GM18861 (cell line): ENCODE results near the gene POU5F1.

Source experiments
- ATAC-seq: cut with Tn5 transposase; IDR thresholded peaks from one replicate; pipeline ENCODE4 v1.9.1; 2021; ENCODE audit not compliant: unreplicated experiment

Gene POU5F1

DNA sequence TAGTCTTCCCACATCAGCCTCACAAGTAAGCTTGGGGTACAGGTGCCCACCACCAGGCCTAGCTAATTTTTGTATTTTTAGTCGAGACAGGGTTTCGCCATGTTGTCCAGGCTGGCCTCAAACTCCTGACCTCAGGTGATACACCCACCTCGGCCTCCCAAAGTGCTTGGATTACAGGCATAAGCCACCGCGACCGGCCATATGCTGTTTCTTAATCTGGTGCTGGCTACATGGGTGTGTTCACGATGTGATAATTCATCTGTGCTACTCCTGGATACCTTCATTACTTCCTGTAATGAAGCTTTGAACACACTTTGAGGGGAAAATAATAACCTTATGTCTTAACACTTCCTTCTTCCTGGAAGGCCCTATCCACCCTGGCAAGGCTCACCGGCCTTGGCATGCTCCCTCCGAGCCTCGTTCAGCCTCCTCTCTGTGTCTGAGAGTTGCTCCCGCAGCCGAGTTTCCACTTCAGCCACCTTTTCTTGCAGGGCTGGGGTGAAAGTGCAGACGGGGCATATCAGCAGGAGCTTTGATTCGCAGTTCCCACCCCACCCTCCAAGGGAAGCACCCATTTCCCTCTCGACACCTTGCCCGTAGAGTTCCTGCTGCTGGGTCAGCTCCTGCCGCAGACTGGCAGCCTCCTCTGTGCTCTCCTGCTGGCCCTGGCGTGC is 26.0 kb downstream of the POU5F1 start:
- no peak for ATAC-seq

- ATAC-seq, result no peak
Observed at GRCh38 chr6:31143148-31143547, 27.3 kb downstream of the POU5F1 start.

DNA sequence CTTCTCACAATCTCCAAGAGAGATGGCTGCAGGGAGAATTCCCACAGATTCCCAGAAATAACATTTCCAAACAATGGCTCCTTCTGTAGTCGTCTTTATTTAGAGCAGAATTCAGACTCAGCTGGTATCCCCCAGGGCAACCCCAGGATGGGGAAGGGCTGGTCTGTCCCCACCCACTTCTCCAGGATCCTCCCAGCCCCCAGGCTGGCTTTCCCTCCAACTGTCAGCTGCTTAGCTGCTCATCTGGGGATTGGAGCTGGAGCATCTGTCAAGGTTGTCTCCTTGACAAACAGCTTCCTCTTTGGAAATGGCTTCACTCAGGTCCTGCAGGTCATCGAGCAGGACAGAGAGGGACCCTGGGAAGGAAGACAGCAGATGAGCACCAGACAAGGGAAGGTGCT is 28.1 kb downstream of the POU5F1 start:
- no peak for ATAC-seq

DNA sequence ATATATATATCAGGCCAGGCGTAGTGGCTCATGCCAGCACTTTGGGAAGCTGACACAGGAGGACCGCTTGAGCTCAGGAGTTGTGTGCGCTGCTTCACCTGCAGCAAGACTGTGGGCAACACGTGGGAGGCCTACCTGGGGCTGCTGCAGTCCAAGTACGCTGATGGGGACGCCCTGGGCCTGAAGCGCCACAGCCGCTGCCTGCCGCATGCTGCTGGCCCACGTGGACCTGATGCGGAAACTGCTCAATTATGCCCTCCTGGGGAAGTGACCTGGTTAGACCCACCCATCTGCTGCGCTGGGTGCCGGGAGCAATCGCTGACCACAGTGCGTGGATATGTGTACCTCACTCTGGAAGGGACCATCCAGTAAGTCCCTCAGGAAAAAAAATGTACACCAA is 29.8 kb downstream of the POU5F1 start:
- no peak for ATAC-seq

DNA sequence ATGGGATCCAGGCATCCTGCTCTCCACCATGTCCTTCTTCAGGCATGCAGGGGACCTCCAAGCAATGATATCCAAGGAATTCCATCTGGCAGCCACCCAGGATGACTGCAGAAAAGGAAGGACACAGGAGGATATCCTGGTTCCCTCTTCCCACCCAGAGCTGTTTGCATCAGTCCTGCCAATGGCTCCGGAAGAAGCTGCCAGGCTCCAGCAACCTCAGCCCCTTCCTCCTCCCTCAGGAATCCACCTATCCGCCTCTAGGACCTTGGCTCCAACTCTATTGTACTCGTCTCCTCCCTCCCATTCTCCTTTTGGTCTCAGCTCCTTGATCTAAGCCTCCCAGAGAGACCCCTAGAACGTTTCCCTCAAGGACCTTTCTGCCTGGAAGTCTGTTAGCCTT is 30.9 kb downstream of the POU5F1 start:
- no peak for ATAC-seq

GRCh38 chr6:31138982-31139381 is 31.5 kb downstream of the POU5F1 start, which contains the start of gene PSORS1C2:
PSORS1C2 (minus strand) TSS chr6:31139066; CDS start chr6:31139026, 40 bp downstream.
- ATAC-seq, result no peak

DNA sequence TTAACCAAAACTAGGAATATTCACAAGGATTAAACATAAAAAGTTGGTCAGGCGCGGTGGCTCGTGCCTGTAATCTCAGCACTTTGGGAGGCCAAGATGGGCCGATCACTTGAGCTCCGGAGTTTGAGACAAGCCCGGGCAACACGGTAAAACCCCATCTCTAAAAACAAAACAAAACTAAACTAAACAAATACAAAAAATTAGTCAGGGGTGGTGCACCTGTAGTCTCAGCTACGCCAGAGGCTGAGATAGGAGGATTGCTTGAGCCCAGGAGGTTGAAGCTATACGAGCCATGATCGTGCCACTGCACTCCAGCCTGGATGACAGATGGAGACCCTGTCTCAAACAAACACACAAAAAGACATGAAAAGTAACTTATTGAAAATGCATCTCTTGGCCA is 34.8 kb downstream of the POU5F1 start:
- ATAC-seq, result no peak

DNA sequence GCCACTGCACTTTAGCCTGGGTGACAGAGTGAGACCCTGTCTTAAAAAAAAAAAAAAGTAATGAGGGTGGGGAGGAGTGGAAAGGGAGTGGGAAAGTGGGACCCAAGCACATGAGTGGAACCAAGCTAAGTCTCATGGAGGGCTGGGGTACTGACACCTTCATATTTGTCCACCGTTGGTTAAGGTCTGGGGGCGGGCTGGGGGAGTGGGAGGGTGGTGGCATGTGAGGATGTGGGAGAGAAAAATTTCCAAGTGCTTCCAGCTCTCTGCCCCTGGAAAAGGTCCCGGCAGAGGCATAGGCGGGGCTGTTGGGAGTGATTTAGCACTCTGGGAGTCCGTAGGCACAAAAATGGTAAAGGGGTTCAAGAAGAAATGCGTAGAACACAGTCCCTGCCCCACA is 37.7 kb downstream of the POU5F1 start:
- ATAC-seq, result no peak

DNA sequence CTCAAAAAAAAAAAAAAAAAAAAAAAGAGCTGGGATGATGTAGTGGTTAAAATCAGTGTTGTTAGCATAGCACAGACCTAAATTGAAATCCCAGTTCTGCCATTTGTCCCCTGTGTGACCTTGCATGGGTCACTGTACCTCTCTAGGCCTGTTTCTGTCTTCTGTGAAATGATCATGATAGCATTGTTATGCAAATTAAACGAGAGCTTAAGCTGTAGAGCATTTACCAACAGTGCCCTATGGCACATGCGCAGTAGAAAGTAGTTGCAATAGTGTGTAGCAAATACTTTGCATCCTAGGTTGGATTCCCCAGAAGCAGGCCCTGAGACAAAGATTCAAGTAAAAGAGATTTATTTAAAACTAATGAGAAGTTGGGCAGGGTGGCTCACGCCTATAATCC is 38.9 kb downstream of the POU5F1 start:
- no peak for ATAC-seq

DNA sequence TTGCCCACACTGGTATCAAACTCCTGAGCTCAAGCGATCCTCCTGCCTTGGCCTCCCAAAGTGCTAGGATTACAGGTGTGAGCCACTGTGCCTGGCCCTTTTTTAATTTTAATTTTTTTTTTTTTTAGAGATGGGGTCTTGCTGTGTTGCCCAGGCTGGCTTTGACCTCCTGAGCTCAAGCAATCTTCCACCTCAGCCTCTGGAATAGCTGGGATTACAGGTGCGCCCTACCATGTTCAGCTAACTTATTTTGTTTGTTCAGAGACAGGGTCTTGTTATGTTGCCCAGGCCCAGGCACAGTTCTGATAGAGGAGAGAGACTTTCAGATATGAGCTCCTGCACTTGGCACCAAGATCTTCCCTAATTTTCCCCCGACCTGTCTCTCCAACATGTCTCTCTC is 39.7 kb downstream of the POU5F1 start:
- ATAC-seq, result no peak

DNA sequence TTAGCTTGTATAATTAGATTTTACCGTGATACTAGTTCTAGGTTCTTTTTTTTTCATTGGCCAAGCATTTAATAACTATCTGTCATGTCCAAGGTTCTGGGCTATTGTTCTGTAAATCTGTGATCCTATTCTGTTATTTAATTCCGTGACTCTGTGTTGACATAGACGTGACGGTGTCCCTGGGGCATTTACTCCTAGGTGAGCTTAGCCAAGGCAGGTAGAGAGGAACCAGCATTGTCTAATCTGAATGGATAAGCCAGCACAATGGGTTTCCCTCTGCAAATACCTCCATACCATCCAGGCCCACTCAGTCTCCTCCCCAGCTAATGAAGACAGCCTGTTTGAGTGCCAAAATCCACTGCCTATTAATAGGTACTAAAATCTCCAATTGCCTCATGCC is 41.4 kb downstream of the POU5F1 start:
- no peak for ATAC-seq

DNA sequence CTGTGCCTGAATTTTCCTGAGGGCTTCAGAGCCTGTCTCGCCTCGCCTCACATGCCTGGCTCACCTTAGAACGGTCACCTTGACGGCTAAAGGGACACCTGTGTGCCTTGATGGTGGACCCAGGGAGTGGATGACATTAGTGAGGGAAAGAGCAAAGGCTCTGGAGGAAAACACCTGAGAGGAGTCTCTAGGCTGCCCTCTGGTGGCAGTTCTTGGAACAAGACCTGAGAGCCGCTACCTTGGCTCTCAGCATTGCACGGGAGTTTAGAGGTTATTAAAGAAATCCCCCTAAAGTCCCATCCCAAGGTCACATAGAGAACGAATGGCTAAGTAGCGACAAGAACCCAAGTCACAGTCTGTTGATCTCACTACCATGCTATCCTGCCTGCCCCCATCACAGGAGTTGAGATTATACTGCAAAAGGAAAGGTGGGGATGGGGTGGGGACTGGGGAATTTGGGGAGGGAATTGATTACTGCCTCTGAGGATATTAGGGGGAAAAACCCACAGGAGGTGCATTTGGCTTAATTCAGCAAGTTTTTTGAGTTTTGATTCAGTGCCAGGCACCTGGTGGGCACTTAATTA is 42.3 kb downstream of the POU5F1 start:
- ATAC-seq, result no peak

- ATAC-seq, result no peak
Observed at GRCh38 chr6:31126396-31127175, 43.9 kb downstream of the POU5F1 start.

- no peak for ATAC-seq
Observed at GRCh38 chr6:31125586-31126363, 44.7 kb downstream of the POU5F1 start.

DNA sequence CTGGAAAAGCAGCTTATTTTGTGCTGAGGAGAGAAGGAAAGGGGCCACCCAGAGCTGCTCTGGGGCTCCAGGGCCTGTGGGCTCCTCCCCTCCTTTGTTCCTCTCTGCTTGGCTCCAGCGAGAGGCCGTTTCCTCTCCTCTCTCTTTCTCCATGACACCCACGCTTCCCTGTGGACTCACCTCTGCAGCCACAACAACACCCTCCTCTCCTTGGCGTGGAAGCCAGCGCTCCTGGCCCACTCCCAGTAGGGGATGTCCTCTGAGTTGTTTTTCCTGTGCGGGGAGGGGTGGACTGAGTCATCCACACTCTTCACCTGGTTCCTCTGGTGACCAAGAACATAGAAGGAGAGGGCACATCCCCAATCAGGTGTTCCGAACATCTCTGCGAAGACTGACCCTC is 45.3 kb downstream of the POU5F1 start:
- ATAC-seq, result no peak

- ATAC-seq, result no peak
Observed at GRCh38 chr6:31122791-31123706, 47.4 kb downstream of the POU5F1 start.

DNA sequence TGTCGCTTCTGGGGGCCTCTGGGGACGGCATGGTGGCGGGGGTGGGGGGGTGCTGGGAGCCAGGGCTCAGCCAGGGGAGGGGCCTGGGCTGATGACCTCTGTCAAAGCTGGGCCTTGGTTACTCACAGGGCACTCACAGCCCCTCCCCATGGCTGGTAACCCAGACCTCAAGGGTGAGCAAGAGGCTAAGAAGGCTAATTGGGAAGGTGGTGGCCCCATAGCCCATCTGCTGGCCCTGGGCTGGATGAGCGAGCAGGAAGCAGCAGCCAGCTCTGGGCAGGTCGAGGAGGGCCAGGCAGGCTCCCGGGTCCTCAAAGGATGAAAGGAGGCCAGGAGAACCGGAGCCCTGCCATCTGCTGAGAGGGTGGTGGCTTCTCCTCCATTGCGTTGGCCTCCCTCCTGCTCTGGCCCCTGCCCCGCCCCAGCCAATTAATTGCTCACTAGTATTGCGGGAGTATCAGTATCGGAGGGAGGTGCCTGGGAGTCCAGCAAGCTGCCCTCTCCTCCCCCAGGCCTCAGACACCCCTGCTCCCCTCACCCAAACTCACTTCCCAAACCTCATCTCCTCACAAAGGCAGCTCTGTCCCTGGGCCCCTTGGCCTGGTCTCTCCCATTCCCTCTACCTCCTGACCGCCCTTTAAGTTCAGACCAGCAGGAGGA is 49.2 kb downstream of the POU5F1 start:
- no peak for ATAC-seq

- ATAC-seq, result no peak
Observed at GRCh38 chr6:31120151-31120915, 50.1 kb downstream of the POU5F1 start, which contains the start of gene CDSN. CDSN (minus strand) TSS chr6:31120446; CDS start chr6:31120419, 27 bp downstream.

GRCh38 chr6:31118178-31118577 is 52.3 kb downstream of the POU5F1 start:
- ATAC-seq, result no peak
